ENCODE measurements around the gene PPP1R1C.

PPP1R1C gene

DNA sequence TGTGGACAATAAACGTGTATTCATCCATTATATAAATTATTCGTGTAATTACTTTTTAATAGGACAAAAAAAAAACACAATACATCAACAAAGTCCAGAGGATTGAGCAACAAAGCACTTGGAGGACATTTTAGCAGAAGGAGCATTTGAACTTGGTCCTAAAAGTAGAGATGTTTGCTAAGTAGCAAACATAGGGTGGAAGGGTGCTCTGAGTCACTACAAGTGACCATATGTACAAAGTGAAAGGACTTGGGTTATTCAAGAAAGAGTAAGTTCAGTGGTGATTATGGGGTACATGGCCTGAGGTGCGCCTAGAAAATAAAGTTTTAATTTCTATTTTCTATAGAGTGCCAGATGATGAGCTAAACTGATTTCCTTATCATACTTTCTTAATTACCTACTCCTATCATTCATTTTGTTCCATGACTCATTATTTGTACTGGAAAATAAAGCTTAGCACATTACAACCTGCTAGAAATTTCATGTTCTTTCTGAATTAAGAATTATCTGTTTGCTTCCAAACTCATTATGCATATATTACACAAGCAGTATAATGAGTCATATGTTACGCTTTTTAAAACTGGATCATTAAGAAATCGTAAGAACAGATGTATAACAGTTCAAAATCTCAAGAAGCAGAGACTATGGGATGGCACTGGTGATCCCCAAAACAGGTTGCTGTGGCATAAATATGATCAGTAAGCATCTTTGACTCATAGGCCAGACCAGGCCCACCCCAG is 13.1 kb upstream of the PPP1R1C start:
- no peak for DNase-seq

DNA sequence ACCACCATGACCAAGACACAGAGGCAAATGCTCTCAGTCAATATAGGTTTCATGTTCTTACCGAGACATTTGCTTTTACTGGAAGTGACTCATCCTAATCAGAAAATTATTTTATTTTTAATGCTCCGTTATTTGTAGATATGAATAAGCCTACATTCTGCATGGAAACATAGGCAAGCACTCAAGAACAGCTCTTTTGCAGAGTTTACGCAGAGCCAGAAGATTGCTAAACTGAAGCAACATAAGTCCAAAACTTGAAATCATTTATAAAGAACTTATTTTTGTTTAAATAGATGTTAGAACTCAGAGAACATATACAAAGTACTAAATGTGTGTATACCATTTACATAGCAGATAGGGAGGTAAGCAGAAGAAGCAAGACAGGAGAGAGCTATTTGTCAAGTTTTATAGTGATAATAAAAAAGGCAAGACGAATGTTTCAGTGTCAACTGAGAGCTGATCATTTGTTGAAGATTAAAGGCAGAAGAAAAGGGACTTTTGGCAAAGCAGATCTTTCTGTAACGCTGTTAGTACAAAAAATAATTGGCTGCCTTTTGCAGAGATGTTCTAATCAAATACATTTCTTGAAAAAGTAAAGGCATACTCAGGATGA is 12.4 kb upstream of the PPP1R1C start:
- DNase-seq = no peak

DNA sequence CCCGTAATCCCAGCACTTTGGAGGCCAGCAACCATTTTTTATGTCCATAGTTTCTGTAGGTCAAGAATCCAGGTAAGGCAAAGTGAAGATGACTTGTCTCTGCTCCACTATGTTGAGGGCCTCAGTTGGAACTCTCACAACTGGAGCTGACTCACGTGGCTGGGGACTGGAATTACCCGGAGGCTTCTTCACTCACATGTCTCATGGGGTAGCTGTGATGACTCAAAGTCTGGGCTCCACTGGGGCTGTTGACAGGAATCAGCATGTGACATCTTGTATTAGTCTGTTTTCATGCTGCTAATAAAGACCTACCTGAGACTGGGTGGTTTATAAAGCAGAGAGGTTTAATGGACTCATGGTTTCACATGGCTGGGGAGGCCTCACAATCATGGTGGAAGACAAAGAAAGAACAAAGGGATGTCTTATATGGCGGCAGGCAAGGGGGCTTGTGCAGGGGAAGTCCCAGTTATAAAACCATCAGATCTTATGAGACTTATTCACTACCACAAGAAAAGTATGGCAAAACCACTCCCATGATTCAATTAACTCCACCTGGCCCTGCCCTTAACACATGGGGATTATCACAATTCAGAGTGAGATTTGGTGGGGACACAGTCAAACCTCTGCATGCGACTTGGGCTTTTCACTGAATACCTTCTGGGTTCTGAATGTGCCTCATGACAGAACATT is 7.8 kb upstream of the PPP1R1C start:
- no peak for DNase-seq

DNA sequence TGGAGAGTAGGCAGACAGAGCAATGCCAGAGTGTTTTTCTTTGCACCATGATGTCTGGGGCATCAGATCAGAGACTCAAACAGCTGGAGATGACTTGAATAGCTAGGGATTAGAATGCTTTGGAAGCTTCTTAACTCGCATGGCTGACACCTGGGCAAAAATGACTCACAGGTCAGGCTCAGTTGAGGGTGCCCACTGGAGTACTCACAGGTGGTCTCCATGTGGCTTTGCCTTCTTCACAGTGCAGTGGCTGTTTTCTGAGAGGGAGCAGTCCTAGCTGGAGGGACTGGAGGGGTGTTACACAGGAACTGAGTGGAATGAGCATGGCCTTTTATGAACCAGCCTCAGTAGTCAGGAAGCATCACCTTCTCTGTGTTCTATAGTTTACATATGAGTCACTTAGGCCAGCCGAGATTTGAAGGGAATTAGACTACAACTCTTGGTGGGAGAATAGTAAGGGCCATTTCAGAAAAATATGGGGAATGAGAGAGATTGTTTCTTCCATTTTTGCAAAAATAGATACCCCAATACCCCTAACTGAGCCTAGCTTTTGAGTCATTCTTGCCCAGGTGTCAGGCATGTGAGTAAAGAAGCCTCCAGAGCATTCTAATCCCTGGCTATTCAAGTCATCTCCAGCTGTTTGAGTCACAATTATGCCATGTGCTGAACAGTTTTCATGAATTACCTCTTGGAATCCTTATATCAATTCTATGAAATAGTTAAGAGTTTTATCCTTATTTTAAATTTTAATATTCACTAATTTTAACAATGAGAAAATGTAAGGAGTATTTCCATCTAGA is 7.1 kb upstream of the PPP1R1C start:
- no peak for DNase-seq

DNA sequence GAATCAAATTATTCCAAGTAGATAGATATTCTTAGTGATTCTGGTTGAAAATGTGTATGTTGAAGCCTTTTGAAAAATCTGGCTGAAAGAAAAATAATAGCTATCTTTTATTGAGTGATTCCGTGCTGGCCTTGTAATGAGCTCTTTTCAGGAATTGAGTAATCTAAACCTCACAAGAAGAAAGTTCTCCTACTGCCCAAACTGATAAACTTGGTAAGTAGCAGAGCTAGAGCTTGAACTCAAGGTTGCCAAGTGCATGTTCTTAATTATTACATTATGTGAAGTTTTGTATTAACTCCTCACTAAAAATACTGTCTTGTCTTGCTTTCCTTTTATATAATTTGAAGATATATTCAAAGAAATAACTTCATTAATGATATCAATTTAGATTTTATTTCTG is 1.6 kb upstream of the PPP1R1C start:
- no peak for DNase-seq

DNA sequence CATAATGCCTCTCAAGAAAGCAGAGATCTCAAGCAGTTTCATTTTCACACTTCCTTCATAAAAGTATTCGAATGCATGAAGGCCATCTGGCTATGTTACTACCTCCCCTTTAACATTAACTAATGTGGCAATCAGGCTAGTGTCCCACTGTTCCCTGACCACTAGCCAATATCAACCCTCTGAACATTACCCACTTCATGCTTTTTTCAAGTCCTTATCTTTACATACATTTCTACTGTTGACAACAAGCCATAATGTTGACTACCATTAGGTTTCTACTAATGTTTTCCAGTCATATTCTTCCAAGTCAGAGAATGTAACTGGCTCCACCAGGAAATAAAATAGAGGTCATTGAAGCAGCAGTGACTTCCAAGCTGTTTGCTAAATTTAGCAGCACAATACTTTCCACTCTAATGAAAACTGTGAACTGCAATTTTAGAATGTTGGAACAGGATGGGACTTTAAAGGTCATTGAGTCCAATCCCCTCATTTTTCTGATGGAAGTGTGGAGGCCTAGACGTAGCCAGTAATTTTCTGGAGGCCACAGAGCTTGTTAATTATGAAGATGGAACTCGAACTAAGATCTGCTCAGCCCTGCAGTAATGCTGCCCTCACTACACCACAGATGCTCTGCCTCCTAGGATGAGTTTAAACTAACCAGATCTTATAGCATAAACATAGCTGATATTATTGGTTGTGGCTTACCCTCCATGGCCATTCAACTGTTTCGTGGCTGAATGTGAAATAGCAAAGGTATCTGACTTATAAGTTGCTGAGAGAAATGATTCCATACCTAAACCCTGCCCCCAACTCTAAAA is 630 bp upstream of the PPP1R1C start:
- DNase-seq = no peak

DNA sequence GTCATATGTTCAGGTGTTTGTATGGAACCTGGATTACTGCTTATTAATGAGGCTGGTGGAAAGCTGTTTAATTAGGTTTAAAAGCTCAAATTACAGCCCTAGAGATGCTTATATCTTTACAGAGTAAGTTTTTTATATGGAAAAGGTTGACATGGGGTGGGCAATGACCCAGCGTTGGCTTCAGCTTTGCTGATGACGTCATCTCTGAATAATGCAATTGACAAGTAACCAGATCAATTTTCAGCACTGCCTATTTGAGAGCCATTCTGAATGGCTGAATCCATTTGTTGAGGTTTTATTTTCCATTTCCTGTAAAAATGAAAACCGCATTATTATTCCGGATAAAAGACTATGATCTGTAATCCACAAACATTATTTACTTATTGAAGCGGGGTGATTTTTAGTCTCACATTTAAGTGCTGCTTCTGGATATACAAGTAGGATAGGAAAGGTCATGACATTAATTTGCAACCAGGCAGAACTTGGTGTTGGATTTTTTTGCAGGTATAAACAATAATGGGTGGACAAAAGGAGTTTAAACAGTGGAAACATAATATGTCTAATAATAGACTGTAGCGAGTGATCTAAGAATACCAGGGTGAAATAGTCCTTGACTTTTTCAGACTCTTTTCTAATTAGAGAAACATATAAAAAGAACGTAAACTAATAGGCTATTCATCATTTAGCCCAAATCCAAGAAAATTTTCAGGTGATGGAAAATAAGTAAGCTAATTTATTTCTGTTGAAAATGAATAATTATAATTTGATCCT is 2.7 kb downstream of the PPP1R1C start:
- DNase-seq = peak; percentile 41

DNA sequence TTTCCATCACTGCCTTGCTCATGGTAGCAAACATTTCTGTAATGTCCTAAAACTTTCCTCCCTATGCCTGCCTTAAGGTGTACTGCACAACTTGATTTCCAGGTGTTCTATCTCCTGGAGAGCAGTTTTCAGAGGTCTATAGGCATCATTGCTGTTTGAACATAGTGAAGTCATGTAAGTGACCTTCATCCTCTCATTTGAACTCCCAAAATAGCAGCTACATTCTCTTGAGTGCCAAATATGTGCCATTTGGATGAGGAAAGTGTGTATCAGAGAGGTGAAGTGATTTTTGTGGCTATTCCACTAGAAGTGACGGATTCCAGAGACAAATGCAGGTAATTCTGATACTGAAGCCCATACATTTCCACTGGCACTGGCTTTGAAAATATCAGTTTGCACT is 3.4 kb downstream of the PPP1R1C start:
- no peak for DNase-seq

DNA sequence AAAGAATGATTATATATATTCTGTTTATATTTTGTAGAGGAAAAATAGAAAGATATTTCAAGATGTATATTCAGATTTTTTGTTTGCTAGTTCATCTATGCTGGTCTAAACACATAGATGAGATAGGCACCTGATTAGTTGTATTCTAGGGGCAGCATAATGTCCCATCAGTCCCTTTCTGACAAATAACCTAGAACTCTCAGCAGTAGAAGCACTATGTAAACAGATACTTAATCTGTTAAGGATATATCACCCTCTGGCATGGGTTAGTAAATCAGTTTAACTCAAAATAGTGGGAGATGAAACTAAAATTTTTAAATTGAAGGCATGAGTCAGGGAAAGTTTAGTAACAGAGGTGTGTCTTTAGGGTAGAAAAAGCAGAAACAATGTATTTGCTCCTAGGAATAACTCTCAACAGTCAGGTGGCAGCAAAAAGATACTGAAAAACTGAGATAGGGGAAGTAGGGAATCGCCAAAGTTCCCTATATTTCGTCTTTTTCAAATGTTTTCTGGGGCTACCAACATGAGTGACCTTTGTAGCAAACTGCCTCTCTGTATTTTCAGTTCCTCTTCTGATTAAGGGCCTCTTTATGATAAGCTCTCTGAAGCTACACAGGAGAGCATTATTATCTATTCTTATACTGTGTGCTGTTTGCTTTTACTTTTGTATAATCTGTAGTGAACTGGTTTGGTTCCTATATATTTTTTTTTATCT is 5.7 kb downstream of the PPP1R1C start:
- DNase-seq = no peak

DNA sequence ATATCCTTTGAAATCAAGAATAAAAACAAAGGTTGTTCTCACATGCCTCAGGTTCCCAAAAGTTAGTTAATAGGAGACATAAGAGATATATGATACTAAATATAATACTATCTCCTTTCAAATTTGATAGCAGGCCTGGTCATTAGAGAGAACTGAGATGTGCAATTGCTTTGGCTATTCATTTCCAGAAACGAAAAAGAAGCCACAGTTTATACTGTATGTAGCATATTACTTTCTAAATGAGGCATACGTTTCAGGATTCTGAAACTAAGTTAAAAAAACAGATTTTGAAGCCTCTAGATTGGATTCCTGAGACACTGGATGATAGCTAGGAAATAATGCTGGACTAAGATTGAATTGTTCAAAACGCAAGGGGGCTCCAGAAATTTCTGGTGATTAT is 7.1 kb downstream of the PPP1R1C start:
- no peak for DNase-seq

DNA sequence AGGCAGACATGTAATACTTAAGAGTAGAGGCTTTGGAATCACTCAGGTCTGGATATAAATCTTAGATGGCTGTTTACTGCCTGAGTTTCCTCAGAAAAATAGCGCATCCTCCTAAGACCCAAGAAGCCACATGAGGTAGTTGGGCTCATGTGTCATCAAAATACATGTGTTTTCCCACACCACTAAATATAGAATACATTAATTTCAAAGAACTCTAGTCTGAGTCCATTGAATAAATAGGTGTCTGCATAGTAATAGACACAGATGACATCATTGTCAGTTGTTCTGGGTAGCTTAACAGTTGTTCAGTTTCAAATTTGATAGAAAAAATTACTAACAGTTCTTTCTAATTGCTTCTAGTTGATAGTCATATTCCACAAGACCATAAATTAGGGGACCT is 9.6 kb downstream of the PPP1R1C start:
- no peak for DNase-seq

DNA sequence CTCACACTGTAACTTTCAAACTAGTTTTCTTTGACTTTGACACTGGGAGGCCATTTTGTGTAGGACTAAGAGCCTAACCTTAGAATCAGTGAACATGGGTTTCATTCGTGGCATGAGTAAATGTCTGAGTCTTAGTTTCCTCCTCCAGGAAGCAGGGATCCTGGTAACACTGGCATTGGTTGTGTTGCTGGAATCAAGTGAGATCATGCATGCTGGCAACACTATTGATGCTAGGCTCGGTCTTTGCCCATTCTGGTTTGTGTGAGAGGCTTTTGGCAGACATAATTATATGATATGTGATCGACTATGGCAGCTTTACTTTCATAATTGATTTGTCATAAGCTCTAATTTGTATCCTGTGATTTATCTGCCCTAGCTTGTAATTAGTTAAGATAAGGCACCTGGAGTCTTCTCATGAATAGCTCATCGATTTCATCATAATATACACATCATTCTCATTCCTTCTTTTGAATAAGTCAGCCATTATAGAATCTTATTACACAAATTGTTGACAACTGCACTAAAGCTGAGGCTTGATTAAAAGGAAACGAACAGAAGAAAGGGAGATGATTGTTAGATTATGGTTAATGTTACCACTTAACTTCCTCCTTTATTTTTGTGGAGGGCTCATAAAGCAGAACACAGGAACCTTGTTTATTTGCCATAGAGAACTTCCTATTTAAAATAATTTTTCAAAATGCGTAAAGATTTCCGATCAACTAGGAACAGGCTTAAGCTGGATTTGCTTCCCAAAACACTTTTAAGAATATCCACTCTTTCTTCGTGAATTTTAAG is 12.6 kb downstream of the PPP1R1C start:
- peak; percentile 89 for DNase-seq

DNA sequence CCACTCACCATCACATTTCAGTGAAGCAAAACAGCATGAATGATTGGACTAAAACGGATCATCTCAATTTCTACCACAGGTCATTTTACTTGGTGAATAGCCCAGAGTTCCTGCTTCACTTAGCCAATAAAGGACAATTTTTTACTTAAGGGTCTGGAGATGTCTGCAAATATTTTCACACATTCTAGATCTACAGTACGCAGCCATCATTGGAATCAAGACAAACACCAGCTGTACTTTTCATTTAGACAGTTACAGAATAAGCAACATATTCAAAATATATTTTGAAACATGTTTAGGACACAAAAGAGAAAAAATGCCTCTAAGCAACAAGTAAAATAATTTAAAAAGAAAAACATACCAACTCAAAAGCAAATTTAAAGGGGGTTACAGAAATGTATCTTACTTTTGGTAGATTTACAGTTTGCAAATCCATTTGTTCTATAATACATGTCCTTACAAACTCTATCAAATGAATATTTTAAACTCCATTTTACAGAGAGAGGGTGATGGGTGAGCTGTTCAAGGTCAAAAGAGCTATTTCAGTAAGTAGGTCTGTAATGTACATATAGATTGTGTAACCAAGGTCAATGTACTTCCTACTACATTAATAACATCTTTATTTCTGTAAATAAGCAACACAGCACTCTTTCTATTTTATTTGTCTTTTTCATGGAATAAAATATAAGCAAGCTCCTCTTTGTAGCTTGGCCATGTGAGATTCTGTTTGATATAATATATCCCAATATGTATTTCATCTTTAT is 13.4 kb downstream of the PPP1R1C start:
- DNase-seq = peak; percentile 44

DNA sequence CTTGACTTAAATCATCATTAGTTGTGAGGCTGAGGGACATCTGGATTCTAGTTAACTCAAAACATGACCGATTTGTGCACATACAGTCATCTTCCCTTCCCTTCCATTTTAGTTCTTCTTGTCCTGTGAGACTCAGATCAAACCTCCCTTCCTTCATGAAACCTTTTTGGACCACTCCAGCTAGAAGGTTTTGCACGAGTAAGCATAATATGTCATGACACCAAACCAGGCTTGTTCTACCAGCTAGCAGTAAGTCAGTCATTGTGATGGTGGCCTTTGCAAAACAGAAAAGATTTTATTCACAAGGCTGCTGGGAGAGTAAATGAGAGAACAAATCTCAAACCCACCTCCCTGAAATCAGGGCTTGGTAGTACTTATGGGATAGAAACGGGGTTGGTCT is 14.3 kb downstream of the PPP1R1C start:
- no peak for DNase-seq

DNA sequence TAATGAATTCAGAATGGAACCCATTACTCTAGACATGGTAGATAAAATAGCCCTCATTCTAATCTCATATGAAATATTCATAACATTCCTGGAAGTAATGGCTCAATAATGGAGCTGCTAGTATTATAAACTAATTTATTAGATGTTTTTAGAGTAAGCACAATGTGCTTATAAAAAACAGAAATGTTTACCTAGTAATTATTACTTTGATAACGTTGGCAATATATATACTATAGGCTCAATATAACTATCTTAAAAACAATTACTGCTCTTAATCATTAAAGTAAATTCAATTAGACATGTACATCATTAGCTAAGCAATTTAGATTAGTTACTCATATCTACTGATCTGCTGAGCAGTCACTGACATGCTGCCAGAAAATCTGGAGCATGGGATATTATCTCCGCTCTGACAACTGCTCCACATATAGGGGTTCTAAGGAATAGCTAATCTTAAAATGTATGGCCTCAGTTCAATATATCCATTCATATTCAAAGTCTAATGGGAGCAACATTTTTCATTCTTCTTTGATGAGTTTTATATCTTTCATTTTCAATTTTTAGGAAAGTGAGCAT is 19.4 kb downstream of the PPP1R1C start:
- no peak for DNase-seq

DNA sequence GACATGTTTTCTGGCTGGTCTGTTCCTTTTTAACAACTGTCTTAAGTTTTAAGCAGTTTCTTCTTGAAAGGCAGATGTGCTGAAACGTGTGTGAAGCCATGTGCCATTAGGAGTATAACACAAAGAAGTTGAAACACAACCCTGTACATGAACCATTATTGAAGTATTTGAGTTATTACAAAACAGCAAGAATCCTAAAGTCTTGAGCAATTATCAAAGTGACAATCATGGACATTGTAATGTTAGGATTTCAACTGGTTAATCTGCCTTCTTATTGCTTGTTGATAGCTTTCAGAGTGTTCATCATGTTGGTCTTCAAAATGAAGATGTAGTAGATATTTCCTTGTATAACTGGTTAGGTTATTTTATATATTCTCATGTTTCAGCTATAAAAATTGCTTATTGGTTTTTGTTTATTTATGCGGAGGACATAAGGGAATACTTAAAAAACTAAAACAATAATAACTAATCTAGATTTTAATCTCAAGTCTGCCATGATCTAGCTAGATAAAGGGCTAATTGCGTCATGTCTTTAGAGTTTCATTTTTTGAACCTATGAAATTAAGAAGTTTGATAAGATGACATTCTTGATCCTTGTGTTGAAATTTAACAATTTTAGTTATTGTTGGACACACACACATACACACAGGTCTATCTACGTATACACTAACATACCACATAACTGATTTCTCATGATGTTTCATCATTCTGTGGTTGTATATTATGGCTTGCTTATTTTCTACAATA is 21.1 kb downstream of the PPP1R1C start:
- DNase-seq = no peak

DNA sequence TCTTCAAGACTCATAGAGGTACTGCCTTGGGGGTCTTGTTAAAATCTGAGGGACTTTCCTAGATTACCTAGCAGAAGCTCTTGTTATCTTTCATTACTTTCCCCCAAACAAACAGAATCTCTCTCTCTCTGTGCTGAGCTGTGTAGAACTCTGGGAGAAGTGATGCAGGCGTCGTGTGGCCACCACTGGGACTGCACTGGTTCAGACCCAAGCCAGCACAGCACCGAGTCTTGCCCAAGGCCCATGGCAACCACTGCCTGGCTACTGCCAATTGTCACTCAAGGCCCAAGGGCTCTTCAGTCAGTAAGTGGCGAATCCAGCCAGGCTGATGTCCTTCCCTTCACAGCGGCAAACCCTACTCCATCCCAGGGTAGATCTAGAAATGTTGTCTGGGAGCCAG is 28.6 kb downstream of the PPP1R1C start:
- DNase-seq = no peak

Measured in NCI-H146 (cell line).